BJ (cell line): ENCODE results near the gene U2AF1L4. TPM values are rescaled to one million over a fixed set of nuclear protein-coding genes. Genes with fewer than 3 reads are reported as not detected.

Experiments
- CTCF ChIA-PET: fragments of 350-600 bp; formaldehyde crosslinking; extraction: SDS; loops from one replicate; lab custom pipeline; 2021; ENCODE audit warnings: antibody characterized with exemption, inconsistent platforms; lab: Yijun Ruan, JAX
- POLR2A ChIA-PET: fragments of 300-600 bp; sonication (Branson Sonifier 250); formaldehyde crosslinking; extraction: SDS; loops from one replicate; lab custom pipeline; 2021; ENCODE audit warnings: antibody characterized with exemption; lab: Charles Lee
- DNase-seq: peaks from one replicate; pipeline ENCODE4 v3.0.0-alpha.2; 2011; ENCODE audit warnings: low read depth
- H3K27me3 ChIP-seq: 2 replicates; pipeline ENCODE4 v1.6.0; 2011; ENCODE audit warnings: low read length; ENCODE audit not compliant: control insufficient read depth, insufficient read depth
- H3K36me3 ChIP-seq: 2 replicates; pipeline ENCODE4 v1.5.1; 2011; ENCODE audit warnings: low read length; ENCODE audit not compliant: control insufficient read depth, insufficient read depth
- H3K4me3 ChIP-seq: 2 replicates; pipeline ENCODE4 v1.5.1; 2011; ENCODE audit warnings: low read depth, mild to moderate bottlenecking, control low read depth, low read length
- polyA plus RNA-seq: library from polyadenylated mRNA; depleted of rRNA; stranded (reverse); fragments of >200 nt; gene quantifications from 2 replicates; pipeline ENCODE4 v1.2.3, GENCODE V29; 2011
- TF ChIP-seq, protein P1 (sequence below): IDR thresholded peaks from 2 replicates; pipeline ENCODE4 v1.5.1; 2011; ENCODE audit warnings: low read depth, mild to moderate bottlenecking, control low read depth, inconsistent platforms, low read length, moderate library complexity; ENCODE audit not compliant: insufficient read depth

U2AF1L4 gene
- polyA plus RNA-seq, 1 experiment = 20.3 TPM

DNA sequence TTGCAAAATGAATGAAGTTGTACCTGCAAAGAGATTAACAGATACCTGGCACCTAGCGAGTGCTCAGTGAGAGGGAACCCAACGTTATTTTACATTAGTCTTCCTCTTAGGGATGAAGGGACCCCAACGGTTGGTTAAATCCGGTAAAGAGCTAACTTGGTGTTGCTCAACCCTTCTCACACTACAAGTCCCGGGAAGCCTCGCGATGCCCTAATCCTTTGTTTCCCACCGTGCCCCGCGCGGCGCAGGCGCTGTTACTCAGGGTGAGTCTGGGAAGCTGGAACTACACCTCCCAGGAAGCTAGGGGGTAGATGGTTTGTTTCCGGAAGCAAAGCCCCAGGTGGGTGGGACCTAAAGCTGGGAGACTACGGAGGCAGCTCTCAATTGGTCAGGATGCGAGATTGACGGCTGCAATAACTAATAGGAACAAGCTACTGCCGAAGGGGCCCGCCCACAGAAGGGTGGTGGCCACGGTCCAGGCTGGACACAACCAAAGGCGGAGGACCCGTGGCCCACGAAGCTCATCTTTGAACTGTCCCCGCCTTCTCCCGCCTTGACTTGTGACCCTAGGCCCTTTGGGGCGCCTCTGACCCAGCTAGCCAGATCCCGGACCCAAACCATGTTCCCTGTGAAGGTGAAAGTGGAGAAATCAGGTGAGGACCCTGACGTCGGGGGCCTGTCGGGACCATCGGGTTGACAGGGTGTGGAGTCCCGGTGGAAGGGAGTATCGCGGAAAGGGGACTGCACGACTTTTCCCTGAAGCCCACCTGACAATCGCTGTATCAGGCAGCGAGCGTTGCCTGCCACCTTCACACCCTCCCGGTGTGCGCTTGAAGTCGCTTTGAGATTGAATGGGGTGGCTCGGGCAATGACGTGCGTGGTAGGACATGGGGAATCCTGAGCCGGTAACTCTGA is 3.1 kb upstream of the U2AF1L4 start, which contains the start of gene LIN37:
Gene LIN37, plus strand, starts transcription at position 471 of the 915 bp plus-strand sequence. Its CDS starts 149 bp downstream, at position 620.
- POLR2A ChIA-PET = interaction anchor here (0.6 to 1.3 kb wide), 3 partner anchors 9 to 72 kb away, joined by 3 to 5 read pairs (median 4); partner anchors contain the start of gene HSPB6
- Histone ChIP-seq H3K27me3 (no peaks in the 10 kb centered on the region), H3K4me3 (peak within 1 kb of the TSS; percentile 99), H3K36me3 (peaks cover 12% of the 10 kb centered on the region)
- CTCF ChIA-PET = interaction anchor here (1.0 kb wide), 1 partner anchor 133 kb away, joined by 3 read pairs; no protein-coding TSS in a partner anchor
- DNase-seq = peak; percentile 99
- TF ChIP-seq, protein P1, sequence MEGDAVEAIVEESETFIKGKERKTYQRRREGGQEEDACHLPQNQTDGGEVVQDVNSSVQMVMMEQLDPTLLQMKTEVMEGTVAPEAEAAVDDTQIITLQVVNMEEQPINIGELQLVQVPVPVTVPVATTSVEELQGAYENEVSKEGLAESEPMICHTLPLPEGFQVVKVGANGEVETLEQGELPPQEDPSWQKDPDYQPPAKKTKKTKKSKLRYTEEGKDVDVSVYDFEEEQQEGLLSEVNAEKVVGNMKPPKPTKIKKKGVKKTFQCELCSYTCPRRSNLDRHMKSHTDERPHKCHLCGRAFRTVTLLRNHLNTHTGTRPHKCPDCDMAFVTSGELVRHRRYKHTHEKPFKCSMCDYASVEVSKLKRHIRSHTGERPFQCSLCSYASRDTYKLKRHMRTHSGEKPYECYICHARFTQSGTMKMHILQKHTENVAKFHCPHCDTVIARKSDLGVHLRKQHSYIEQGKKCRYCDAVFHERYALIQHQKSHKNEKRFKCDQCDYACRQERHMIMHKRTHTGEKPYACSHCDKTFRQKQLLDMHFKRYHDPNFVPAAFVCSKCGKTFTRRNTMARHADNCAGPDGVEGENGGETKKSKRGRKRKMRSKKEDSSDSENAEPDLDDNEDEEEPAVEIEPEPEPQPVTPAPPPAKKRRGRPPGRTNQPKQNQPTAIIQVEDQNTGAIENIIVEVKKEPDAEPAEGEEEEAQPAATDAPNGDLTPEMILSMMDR = 0 out of 2 replicates have a peak, but pooled peaks have one; percentile 14

DNA sequence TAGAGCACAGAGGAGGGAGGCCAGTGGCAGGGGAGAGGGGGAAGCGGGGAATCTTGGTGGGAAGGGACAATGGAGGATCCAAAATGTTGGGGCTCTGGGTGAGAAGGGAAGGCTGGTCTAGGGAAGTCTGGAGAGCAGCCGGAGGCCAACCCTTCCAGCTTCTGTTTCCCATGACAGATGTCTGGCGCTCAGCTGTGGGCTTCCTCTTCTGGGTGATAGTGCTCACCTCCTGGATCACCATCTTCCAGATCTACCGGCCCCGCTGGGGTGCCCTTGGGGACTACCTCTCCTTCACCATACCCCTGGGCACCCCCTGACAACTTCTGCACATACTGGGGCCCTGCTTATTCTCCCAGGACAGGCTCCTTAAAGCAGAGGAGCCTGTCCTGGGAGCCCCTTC is 1.3 kb upstream of the U2AF1L4 start:
- peak overlapping the region; percentile 67 for H3K4me3 ChIP-seq
- no peaks in the 10 kb centered on the region for H3K27me3 ChIP-seq
- H3K36me3 ChIP-seq = peaks cover 7% of the 10 kb centered on the region
- TF ChIP-seq, protein P1 = no peak
- ChIA-PET POLR2A (no interaction called here), CTCF (interaction anchor here (0.6 to 1.5 kb wide), 2 partner anchors 54 to 185 kb away, joined by 3 to 4 read pairs; no protein-coding TSS in a partner anchor)
- no peak for DNase-seq

DNA sequence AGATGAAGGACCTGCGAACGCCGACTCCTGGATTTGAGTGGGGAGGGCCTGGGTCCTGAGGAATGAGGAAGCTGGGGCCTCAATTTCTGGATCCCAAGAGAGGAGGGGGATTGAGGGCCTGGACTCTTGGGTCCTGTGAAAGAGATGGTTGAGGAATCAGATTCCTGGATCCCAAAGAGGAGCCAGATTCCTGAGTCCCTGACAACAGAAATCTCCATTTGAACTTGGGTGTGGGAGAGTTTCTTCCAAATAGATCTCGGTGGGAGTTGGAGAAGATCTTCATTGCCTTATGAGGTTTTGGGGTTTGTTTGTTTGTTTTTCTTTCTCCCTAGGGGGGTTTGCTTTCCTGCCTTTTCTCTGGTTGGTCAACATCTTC is 857 bp upstream of the U2AF1L4 start:
- CTCF ChIA-PET = interaction anchor here (0.6 to 1.5 kb wide), 4 partner anchors 185 to 432 kb away, joined by 3 to 4 read pairs (median 4); no protein-coding TSS in a partner anchor

DNA sequence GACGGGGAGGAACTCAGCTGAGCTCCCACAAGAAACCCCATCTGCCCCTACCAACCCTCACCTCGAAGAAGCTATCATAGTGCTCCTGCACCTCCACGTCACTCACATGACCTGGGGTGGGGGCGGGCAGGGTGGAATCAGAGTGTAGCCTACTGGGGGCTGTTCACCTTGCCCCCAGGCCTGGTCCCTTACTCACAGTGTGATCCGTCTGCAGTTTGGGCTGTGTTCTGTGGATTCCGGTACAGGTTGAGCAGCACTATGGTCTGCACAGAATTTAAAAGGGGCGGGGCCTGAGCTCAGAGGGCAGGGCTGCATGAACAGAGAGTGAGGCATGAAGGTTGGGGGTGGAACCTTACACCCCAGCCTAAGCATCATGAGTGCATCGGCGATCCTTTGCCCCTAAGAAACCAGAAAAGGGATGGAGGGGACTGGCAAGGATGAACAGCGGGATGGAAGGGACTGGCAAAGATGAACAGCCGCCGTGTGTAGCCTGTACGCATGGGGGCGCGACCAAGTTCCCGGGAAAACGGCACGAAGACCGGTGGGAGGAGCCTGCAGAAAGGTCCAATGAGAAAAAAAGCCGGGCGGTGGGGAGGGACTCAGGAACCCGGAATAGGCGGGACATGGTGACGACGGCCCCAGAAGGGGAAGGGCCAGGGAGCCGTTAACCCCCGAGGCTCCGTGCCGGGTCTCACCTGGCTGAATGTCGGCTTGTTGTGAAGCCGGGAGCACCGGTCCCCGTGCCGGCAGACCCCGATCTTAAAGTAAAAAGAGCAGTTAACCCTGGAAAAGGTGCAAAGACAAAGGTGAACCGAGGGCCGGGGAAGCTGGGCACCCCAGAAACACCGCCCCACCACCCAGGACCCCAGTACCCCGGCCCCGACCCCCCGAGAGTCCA is 539 bp downstream of the U2AF1L4 start:
- peaks cover 7% of the 10 kb centered on the region for H3K36me3 ChIP-seq
- no peaks in the 10 kb centered on the region for H3K27me3 ChIP-seq
- ChIA-PET POLR2A (no interaction called here), CTCF (interaction anchor here (0.9 to 1.7 kb wide), 4 partner anchors 16 to 187 kb away, joined by 3 to 4 read pairs (median 4); no protein-coding TSS in a partner anchor)
- peak; percentile 66 for DNase-seq
- TF ChIP-seq, protein P1 = peak; percentile 60
- H3K4me3 ChIP-seq = peak overlapping the region; percentile 89

More for the DNA sequence above, 857 bp upstream of the U2AF1L4 start:
- H3K36me3 ChIP-seq = peaks cover 7% of the 10 kb centered on the region
- no peak for DNase-seq
- POLR2A ChIA-PET = no interaction called here
- peak overlapping the region; percentile 67 for H3K4me3 ChIP-seq
- H3K27me3 ChIP-seq = no peaks in the 10 kb centered on the region
- TF ChIP-seq, protein P1 = no peak
